NCI-H2171 treated with DMSO at 0.1 percent for 48 hours (cell line): Measurements from ENCODE around the gene CRP.
"Not testable (repeated sequence)": the region's sequence is repeated elsewhere in the genome, so short reads cannot be mapped to it uniquely, and the experiment has no call there.

Source experiments
- DNase-seq: peaks from one replicate; lab custom pipeline; 2025; lab: John Stamatoyannopoulos, UW

CRP gene

GRCh38 chr1:159699653-159700052, 14.7 kb downstream of the CRP start:
- DNase-seq: no peak

- no peak for DNase-seq
Observed at GRCh38 chr1:159699246-159699645, 15.1 kb downstream of the CRP start.

- no peak for DNase-seq
Observed at GRCh38 chr1:159687511-159687910, 26.9 kb downstream of the CRP start.

GRCh38 chr1:159686599-159687299, 27.6 kb downstream of the CRP start:
- DNase-seq: no peak

- DNase-seq: no peak
Observed at GRCh38 chr1:159678939-159679338, 35.5 kb downstream of the CRP start.

DNA sequence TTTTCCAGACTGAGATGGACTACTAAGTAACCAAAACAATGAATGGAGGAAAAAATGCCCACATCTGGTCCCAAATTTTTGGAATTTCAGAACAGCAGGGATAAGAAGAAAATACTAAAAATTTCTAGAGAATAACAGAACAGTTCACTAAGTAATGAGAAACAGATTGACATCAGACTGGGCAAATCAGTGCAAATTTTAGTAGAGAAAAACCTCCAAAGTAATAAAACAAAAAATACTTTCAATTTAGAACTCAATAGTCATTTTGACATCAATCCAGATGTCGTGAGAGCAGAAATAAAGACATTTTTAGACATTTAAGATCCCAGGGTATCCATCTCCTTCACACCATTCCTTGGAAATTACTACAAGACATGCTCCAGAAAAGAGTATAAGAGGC, 39.3 kb downstream of the CRP start:
- no peak for DNase-seq

GRCh38 chr1:159672390-159672789, 42.0 kb downstream of the CRP start:
- not testable (repeated sequence) for DNase-seq

DNA sequence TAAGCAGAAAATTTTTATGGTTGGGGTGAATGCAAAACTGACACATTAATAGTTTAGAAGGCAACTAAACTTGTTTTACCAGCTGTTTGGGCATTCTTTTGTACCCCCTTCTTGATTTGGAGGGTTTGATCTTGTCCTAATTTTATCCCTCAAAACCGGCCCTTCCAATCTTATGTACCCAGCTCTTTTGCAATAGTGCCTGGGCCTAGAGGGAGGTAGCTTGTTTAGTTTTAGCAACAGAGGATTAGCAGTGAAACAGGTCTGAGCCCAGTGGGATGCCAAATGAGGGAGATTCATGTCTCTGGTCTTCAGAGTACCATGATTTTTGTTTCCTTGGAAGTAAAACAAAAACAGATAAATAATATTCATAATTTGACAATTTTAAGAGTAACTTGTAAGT, 45.1 kb downstream of the CRP start:
- no peak for DNase-seq

- no peak for DNase-seq
Observed at GRCh38 chr1:159668739-159669138, 45.6 kb downstream of the CRP start.

- no peak for DNase-seq
Observed at GRCh38 chr1:159664247-159664646, 50.1 kb downstream of the CRP start.

- DNase-seq: no peak
Observed at GRCh38 chr1:159663552-159663951, 50.8 kb downstream of the CRP start.
